Measurements from ENCODE around the gene MRPL1. TPM values are rescaled to one million over a fixed set of nuclear protein-coding genes. Genes with fewer than 3 reads are reported as not detected.

The MRPL1 gene
- total and polyA plus RNA-seq, 4 donors, result 32.5 to 44.7 (median 35.9) TPM

DNA sequence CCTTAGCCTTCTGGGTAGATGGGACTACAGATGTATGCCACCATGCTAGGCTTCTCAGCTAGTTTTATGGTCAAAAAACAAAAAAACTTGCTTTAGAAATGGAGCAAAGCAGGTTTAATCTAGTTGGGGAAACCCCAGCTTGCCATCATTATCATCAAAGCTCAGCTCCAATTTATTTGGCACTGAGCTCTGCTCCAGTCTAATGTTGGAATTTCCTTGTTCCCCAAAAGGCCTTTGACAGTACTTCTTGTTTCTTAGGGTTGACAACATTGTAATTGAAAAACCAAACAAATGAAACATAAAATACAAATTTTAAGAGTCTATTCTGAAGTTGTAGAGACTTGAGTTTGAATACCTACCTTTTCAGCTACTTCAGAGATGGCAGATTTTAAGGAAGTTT lies 48.0 kb downstream of the MRPL1 start:
- no peak overlapping the region for H3K27ac ChIP-seq (ENCODE audit: low read depth, low read length)
- no peak for DNase-seq (ENCODE audit: low read depth in 4 of 6, low spot score in 6 of 6)
- H3K9me3 ChIP-seq (ENCODE audit: control insufficient read depth, insufficient read depth, low read length), result no peaks in the 10 kb centered on the region
- no peak overlapping the region for H3K4me3 ChIP-seq (ENCODE audit: low read depth, low read length)
- no peaks in the 10 kb centered on the region for H3K27me3 ChIP-seq (ENCODE audit: control insufficient read depth, insufficient read depth, low read length)
- no peaks in the 10 kb centered on the region for H3K36me3 ChIP-seq (ENCODE audit: control insufficient read depth, insufficient read depth, low read length)
- no peaks in the 10 kb centered on the region for H3K4me1 ChIP-seq (ENCODE audit: control insufficient read depth, insufficient read depth, low read length)

DNA sequence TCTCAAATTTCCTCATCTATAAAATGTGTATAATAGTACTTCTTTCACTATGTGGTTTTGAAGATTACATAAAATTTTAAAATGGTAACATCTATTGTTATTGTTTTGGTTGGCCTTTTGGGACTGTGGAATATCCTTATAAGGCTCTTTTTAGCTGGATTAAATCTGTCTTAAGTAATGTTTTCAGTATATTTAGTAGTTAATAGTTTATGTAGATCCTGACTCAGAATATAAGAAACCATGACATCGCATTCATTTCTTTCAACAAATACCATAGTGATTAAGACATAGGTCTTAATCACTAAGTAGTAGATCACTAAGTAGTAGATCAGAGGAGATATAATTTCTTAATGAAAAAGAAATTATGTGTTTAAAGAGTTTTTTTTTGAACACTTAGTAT lies 48.5 kb downstream of the MRPL1 start:
- Histone ChIP-seq H3K4me1 (ENCODE audit: control insufficient read depth, insufficient read depth, low read length) (no peaks in the 10 kb centered on the region), H3K36me3 (ENCODE audit: control insufficient read depth, insufficient read depth, low read length) (no peaks in the 10 kb centered on the region), H3K4me3 (ENCODE audit: low read depth, low read length) (no peak overlapping the region), H3K9me3 (ENCODE audit: control insufficient read depth, insufficient read depth, low read length) (no peaks in the 10 kb centered on the region), H3K27ac (ENCODE audit: low read depth, low read length) (no peak overlapping the region), H3K27me3 (ENCODE audit: control insufficient read depth, insufficient read depth, low read length) (no peaks in the 10 kb centered on the region)
- no peak for DNase-seq (ENCODE audit: low read depth in 4 of 6, low spot score in 6 of 6)
- WGBS (ENCODE audit: insufficient coverage), result no CpG with 5 or more reads among the region's 1 CpG

DNA sequence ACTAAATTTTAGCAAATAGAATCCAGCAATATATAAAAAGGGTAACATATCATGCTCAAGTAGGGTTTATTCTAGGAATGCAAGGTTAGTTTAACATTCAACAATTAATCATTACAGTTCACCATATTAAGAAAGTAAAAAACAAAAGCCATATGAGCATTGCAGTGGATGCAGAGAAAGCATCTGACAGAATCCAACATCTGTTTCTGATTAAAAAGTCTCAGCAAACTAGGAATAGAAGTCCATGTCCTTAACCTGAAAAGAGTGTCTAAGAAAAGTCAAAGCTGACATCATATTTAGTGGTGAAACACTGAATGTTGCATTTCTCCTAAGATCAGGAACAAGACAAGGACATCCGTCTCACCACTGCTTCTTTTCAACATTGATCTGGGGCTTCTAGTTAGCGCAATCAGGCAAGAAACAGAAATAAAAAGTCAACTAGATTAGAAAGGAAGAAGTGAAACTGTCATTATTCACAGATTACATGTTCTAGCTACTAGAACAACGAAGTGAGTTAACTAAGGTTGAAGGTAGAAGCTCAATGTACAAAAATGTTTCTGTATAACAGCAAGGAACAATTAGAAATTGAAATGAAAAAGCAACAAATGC lies 49.3 kb downstream of the MRPL1 start:
- no peaks in the 10 kb centered on the region for H3K36me3 ChIP-seq (ENCODE audit: control insufficient read depth, insufficient read depth, low read length)
- H3K27ac ChIP-seq (ENCODE audit: low read depth, low read length), result no peak overlapping the region
- DNase-seq (ENCODE audit: low read depth in 4 of 6, low spot score in 6 of 6), result no peak
- no peaks in the 10 kb centered on the region for H3K27me3 ChIP-seq (ENCODE audit: control insufficient read depth, insufficient read depth, low read length)
- no CpG with 5 or more reads among the region's 3 CpGs for WGBS (ENCODE audit: insufficient coverage)
- no peaks in the 10 kb centered on the region for H3K4me1 ChIP-seq (ENCODE audit: control insufficient read depth, insufficient read depth, low read length)
- H3K4me3 ChIP-seq (ENCODE audit: low read depth, low read length), result no peak overlapping the region
- H3K9me3 ChIP-seq (ENCODE audit: control insufficient read depth, insufficient read depth, low read length), result no peaks in the 10 kb centered on the region

DNA sequence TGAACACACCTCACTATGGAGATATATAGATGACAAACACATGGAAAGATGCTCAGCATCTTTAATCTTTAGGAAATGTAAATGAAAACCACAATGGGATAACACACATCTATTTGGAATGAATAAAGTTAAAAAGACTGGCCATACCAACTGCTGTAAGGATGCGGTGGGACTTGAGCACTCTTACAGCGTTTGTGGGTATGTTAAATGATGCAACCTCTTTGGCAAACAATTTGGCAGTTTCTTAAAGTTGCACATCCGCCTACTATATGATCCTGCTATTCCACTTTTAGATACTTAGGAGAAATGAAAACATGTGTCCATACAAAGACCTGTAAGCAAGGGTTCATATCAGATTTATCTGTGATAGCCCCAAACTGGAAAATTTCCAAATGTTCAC lies 50.7 kb downstream of the MRPL1 start:
- H3K36me3 ChIP-seq (ENCODE audit: control insufficient read depth, insufficient read depth, low read length), result no peaks in the 10 kb centered on the region
- no peaks in the 10 kb centered on the region for H3K9me3 ChIP-seq (ENCODE audit: control insufficient read depth, insufficient read depth, low read length)
- no peak overlapping the region for H3K27ac ChIP-seq (ENCODE audit: low read depth, low read length)
- no peak for DNase-seq (ENCODE audit: low read depth in 4 of 6, low spot score in 6 of 6)
- no peaks in the 10 kb centered on the region for H3K4me1 ChIP-seq (ENCODE audit: control insufficient read depth, insufficient read depth, low read length)
- WGBS (ENCODE audit: insufficient coverage), result no CpG with 5 or more reads among the region's 3 CpGs
- H3K4me3 ChIP-seq (ENCODE audit: low read depth, low read length), result no peak overlapping the region
- H3K27me3 ChIP-seq (ENCODE audit: control insufficient read depth, insufficient read depth, low read length), result no peaks in the 10 kb centered on the region

DNA sequence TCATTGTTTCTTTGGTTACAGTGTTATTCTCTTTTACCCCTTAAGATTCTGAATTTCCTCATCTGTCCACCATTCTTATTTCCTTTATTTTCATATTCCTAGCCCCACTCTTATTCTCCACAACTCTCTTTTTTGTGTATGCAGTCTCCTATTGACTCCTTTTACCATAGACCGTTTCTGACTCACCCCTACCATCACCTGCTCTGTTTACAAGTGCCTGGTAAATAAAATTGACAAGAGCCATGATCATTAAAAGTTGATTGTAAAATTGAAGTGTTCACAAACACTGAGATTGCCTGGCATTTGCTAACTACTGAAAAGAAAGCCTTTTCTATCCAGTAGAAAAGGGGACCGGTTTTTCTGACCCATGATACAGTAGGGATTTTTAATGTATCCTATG lies 54.4 kb downstream of the MRPL1 start:
- no peaks in the 10 kb centered on the region for H3K27me3 ChIP-seq (ENCODE audit: control insufficient read depth, insufficient read depth, low read length)
- H3K4me3 ChIP-seq (ENCODE audit: low read depth, low read length), result no peak overlapping the region
- no peaks in the 10 kb centered on the region for H3K36me3 ChIP-seq (ENCODE audit: control insufficient read depth, insufficient read depth, low read length)
- H3K9me3 ChIP-seq (ENCODE audit: control insufficient read depth, insufficient read depth, low read length), result no peaks in the 10 kb centered on the region
- no peaks in the 10 kb centered on the region for H3K4me1 ChIP-seq (ENCODE audit: control insufficient read depth, insufficient read depth, low read length)
- H3K27ac ChIP-seq (ENCODE audit: low read depth, low read length), result no peak overlapping the region
- WGBS (ENCODE audit: insufficient coverage), result no CpG with 5 or more reads among the region's 2 CpGs
- DNase-seq (ENCODE audit: low read depth in 4 of 6, low spot score in 6 of 6), result no peak

DNA sequence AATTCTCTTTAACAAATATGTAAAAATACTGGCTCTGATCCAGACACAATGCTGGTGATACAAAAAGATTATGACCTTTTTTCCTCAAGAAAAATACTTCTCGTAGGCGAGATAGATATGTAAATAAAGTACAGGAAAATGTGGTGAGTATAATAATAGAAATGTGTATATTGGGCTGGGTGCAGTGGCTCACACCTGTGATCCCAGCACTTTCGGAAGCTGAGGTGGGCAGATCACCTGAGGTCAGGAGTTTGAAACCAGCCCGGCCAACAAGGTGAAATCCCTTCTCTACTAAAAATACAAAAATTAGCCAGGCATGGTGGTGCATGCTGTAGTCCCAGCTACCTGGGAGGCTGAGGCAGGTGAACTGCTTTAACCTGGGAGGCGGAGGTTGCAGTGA lies 55.0 kb downstream of the MRPL1 start:
- no CpG with 5 or more reads among the region's 5 CpGs for WGBS (ENCODE audit: insufficient coverage)
- Histone ChIP-seq H3K9me3 (ENCODE audit: control insufficient read depth, insufficient read depth, low read length) (no peaks in the 10 kb centered on the region), H3K4me1 (ENCODE audit: control insufficient read depth, insufficient read depth, low read length) (no peaks in the 10 kb centered on the region), H3K36me3 (ENCODE audit: control insufficient read depth, insufficient read depth, low read length) (no peaks in the 10 kb centered on the region), H3K4me3 (ENCODE audit: low read depth, low read length) (no peak overlapping the region), H3K27me3 (ENCODE audit: control insufficient read depth, insufficient read depth, low read length) (no peaks in the 10 kb centered on the region), H3K27ac (ENCODE audit: low read depth, low read length) (no peak overlapping the region)
- no peak for DNase-seq (ENCODE audit: low read depth in 4 of 6, low spot score in 6 of 6)

DNA sequence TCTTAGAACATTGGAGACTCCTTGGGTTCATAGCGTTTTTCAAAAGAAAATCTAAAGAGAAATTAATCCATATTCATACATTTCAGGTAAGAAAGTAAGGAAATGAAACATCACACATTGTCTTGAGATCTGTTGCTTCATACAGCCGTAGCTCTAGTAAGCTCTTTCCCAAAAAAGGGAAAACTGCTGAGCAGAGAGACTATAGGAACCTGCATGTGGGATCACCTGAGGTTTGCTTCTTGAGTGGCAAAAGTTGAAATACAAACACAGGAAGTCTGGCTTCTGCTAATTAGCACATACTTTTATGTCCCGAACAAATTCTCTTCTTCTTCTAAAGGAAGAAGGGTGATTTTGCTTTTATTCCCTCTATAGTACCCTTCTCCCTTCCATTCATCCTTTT lies 57.7 kb downstream of the MRPL1 start:
- peak overlapping the region; percentile 52 for H3K27ac ChIP-seq (ENCODE audit: low read depth, low read length)
- H3K4me1 ChIP-seq (ENCODE audit: control insufficient read depth, insufficient read depth, low read length), result no peaks in the 10 kb centered on the region
- no peaks in the 10 kb centered on the region for H3K27me3 ChIP-seq (ENCODE audit: control insufficient read depth, insufficient read depth, low read length)
- H3K9me3 ChIP-seq (ENCODE audit: control insufficient read depth, insufficient read depth, low read length), result peaks cover 2% of the 10 kb centered on the region
- no CpG with 5 or more reads among the region's 3 CpGs for WGBS (ENCODE audit: insufficient coverage)
- no peak for DNase-seq (ENCODE audit: low read depth in 4 of 6, low spot score in 6 of 6)
- no peaks in the 10 kb centered on the region for H3K36me3 ChIP-seq (ENCODE audit: control insufficient read depth, insufficient read depth, low read length)
- H3K4me3 ChIP-seq (ENCODE audit: low read depth, low read length), result no peak overlapping the region

DNA sequence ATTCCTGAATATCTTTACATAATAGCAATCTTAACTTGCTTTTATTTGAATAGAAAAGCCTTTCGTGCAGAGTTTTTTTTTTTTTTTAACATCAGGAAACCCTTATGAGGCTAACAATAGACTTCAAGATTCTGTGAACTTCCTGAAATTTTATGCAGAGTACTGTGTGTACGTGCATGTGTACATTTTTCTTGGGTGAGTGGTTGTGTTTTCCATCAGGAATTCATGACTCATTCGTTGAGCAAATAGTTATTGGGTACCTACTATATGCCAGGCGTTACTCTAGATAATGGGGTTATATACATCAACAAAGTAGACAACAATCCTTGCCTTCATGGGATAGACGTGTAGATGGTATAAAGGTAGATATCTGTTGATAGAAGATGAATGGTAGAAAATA lies 59.1 kb downstream of the MRPL1 start:
- Histone ChIP-seq H3K36me3 (ENCODE audit: control insufficient read depth, insufficient read depth, low read length) (no peaks in the 10 kb centered on the region), H3K4me1 (ENCODE audit: control insufficient read depth, insufficient read depth, low read length) (no peaks in the 10 kb centered on the region), H3K4me3 (ENCODE audit: low read depth, low read length) (no peak overlapping the region), H3K9me3 (ENCODE audit: control insufficient read depth, insufficient read depth, low read length) (peaks cover 4% of the 10 kb centered on the region), H3K27me3 (ENCODE audit: control insufficient read depth, insufficient read depth, low read length) (no peaks in the 10 kb centered on the region), H3K27ac (ENCODE audit: low read depth, low read length) (peak overlapping the region; percentile 40)
- no peak for DNase-seq (ENCODE audit: low read depth in 4 of 6, low spot score in 6 of 6)
- WGBS (ENCODE audit: insufficient coverage), result no CpG with 5 or more reads among the region's 5 CpGs

DNA sequence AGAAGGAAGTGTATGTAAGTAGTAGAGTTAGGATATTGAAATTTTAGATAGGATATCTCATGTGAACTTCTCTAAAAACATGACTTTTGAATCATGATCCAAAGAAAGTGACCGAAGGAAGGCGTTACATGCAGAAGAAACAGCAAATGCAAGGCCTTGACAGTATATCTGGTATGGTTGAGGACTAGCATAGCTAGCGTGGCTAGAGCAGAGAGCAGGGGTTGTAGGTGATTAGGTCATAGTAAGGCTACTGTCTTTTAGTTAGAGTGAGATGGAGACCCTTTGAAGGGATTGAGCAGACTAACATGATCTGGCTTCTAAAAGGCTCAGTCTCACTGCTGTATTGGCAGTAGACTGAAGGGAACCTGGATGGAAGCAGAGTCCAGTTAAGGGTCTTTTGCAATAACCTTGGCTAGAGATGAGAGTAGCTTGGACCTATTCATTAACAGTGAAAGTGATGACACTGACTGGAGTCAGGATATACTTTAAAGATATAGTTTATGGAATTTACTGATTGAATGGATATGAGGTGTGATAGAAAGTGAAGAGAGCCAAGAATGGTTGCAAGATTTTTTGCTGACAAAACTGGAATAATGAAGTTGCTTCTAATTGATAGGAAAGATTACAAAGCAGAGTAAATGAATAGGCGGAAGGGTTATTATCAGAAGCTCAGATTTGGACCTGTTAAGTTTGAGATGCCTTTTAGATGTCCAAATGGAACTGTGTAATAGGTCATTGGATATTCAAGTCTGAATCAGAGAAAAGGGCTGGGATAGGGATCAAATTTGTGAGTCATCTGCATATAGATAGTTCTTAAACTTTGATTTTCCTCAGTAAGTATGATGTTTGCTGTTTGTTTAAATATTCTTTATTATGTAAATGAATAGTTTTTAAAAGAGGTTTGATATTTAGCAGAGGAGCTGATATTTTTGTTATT lies 59.8 kb downstream of the MRPL1 start:
- DNase-seq (ENCODE audit: low read depth in 4 of 6, low spot score in 6 of 6), result no peak
- no peaks in the 10 kb centered on the region for H3K4me1 ChIP-seq (ENCODE audit: control insufficient read depth, insufficient read depth, low read length)
- WGBS (ENCODE audit: insufficient coverage), result 100% methylated on average over 4 of the region's 4 CpGs
- no peak overlapping the region for H3K4me3 ChIP-seq (ENCODE audit: low read depth, low read length)
- no peaks in the 10 kb centered on the region for H3K27me3 ChIP-seq (ENCODE audit: control insufficient read depth, insufficient read depth, low read length)
- peak overlapping the region; percentile 40 for H3K27ac ChIP-seq (ENCODE audit: low read depth, low read length)
- peaks cover 4% of the 10 kb centered on the region for H3K9me3 ChIP-seq (ENCODE audit: control insufficient read depth, insufficient read depth, low read length)
- H3K36me3 ChIP-seq (ENCODE audit: control insufficient read depth, insufficient read depth, low read length), result no peaks in the 10 kb centered on the region
